ENCODE measurements around the gene HINFP.
A peak's percentile ranks its signal among the peaks of the same experiment; 100 is the strongest.

HINFP gene

GRCh38 chr11:119121008-119121810, at the start of gene HINFP:
HINFP (plus strand) TSS chr11:119121580; CDS start chr11:119126945, 5,365 bp downstream.
- peak; percentile 78 for DNase-seq

DNA sequence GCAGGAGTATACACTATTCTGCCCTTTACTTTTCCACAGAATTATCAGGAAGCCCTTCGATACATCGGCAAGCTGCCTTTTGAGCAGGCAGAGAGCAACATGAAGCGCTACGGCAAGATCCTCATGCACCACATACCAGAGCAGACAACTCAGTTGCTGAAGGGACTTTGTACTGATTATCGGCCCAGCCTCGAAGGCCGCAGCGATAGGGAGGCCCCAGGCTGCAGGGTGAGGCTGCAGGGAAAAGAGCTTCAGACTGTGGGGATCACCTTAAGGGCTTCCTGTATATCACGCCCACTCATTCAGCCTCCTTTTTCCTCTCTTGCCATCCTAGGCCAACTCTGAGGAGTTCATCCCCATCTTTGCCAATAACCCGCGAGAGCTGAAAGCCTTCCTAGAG, 43.5 kb upstream of the HINFP start:
- DNase-seq, result no peak

- DNase-seq, result no peak
Observed at GRCh38 chr11:119078675-119079420, 42.5 kb upstream of the HINFP start.

GRCh38 chr11:119081682-119082260, 39.6 kb upstream of the HINFP start:
- DNase-seq, result no peak

- DNase-seq, result peak; percentile 62
Observed at GRCh38 chr11:119084663-119085436, 36.5 kb upstream of the HINFP start, which contains the start of gene HMBS. HMBS (plus strand) TSS chr11:119084881; CDS start chr11:119085034, 153 bp downstream.

DNA sequence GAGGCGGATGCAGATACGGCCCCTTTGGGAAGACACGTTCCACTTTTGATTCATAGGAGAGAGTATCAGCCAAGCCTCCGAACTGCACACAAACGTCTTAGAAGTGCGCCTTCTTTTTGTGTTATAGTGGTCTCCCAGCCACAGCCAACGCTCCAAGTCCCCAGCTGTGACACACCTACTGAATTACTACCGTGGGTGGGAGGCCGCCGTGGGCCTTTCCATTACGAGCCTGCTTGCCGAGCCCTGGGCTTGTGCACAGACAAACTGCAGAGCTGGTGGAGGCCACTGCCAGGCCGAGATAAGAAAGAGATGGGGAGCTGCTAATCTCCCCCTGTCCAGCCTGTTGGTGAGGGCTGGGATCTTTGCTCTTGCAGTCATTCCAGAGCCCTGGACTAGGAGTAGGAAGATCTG, 35.9 kb upstream of the HINFP start:
- no peak for DNase-seq

DNA sequence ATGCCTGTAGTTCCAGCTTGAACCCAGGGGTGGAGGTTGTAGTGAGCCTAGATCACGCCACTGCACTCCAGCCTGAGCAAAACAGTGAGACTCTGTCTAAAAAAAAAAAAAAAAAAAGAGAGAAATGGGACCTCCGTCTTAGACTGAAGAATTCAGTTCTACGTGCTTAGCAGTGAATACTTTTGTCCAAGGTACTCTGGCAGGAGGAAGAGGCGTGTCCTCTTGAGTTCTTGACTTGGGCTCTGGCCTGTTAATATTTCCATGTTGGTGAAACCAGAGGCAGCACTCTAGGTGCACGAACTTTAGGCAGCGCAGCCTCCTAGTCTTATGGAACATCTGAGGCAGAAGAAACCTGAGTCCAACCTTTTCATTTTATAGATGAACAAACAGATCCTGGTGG, 34.3 kb upstream of the HINFP start:
- DNase-seq, result no peak

- no peak for DNase-seq
Observed at GRCh38 chr11:119087747-119088241, 33.6 kb upstream of the HINFP start.

DNA sequence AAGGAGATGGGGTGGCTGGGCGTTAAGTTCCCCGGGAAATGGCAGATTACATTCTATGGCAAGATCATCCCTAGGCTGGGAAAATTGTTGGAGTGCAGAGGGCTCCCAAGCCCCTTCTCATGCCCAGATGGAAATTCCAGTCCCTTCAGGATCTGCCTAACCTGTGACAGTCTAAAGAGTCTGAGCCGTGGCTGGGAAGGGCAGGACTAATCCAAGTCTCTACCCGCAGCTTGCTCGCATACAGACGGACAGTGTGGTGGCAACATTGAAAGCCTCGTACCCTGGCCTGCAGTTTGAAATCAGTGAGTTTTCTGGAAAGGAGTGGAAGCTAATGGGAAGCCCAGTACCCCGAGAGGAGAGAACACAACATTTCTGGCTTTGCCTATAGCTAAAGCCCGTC, 33.0 kb upstream of the HINFP start:
- DNase-seq, result no peak

- DNase-seq, result no peak
Observed at GRCh38 chr11:119089319-119089718, 32.1 kb upstream of the HINFP start.

DNA sequence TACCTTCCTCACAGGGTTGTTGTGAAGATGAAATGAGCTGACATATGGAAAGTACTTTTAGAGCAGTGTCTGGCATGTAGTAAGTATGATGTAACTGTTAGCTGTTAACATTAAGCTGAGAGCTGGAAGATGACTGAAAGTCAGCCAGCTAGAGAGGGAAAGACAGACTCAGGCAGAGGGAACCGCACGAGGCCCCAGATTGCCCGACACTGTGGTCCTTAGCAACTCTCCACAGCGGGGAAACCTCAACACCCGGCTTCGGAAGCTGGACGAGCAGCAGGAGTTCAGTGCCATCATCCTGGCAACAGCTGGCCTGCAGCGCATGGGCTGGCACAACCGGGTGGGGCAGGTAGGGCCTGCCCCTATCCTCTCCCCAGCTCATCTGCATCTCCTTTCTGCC, 30.2 kb upstream of the HINFP start:
- DNase-seq, result no peak

- DNase-seq, result no peak
Observed at GRCh38 chr11:119091966-119092879, 29.2 kb upstream of the HINFP start.

DNA sequence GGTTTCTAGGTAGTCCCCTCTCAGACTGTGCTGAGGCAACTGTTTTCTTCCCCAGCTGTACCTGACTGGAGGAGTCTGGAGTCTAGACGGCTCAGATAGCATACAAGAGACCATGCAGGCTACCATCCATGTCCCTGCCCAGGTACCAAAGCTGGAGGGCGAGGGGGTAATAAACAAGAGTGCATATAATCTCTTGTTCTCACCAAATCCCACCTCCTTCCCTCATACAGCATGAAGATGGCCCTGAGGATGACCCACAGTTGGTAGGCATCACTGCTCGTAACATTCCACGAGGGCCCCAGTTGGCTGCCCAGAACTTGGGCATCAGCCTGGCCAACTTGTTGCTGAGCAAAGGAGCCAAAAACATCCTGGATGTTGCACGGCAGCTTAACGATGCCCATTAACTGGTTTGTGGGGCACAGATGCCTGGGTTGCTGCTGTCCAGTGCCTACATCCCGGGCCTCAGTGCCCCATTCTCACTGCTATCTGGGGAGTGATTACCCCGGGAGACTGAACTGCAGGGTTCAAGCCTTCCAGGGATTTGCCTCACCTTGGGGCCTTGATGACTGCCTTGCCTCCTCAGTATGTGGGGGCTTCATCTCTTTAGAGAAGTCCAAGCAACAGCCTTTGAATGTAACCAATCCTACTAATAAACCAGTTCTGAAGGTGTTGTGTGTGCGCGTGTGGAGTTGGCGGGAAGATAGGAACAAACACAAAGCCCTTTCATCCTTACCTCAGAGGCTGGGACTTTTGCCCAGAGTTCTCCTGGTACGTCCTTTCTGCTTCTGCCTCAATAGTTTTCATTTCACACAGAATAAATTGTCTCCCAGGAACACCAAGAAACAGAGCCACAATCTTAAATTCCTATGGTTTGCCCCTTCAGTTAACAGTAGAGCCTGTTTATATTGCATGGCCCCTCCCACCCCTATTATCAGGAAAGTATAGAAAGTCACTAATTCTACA, 28.2 kb upstream of the HINFP start:
- no peak for DNase-seq

GRCh38 chr11:119093942-119094815, 27.2 kb upstream of the HINFP start:
- no peak for DNase-seq

GRCh38 chr11:119094816-119095065, 26.6 kb upstream of the HINFP start:
- DNase-seq, result no peak

DNA sequence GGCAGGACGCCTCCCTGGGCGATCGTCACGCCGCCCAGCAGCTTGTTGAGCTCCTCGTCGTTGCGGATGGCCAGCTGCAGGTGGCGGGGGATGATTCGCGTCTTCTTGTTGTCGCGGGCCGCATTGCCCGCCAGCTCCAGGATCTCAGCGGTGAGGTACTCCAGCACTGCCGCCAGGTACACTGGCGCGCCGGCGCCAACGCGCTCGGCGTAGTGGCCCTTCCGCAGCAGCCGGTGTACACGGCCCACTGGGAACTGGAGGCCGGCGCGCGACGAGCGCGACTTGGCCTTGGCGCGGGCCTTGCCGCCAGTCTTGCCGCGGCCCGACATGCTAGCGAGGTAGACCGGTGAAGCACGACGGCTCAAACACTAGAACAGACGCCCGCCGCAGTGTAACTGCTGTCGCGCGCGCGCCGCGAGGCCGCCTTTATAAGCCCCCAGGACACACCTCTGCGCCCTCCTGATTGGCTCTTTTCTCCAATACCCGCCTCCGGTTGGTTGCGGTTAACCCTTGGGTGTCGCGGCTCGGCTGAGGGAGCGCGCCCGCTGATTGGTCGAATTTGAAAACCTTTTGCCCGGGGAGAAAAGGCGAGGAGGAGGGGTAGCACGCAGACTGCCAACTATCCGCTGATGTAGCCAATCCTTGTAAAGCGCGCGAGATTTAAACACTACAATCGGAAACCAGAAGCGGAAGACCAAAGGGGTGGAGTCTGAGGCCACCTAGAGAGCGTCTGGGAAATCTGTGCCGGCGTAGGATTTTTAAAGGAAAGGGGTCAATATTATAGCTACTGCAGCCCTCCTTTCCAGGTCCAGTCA, 26.1 kb upstream of the HINFP start:
- DNase-seq, result peak; percentile 88

GRCh38 chr11:119099711-119100110, 21.7 kb upstream of the HINFP start:
- DNase-seq, result no peak

GRCh38 chr11:119100246-119100970, 21.0 kb upstream of the HINFP start:
- peak; percentile 8 for DNase-seq

Measured in NCI-H1694 (cell line).